Activated T-helper 1 cell treated with anti-CD3 and anti-CD28 coated beads, Interleukin-12 subunit alpha, Interleukin-12 subunit beta, Interleukin-2, Interleukin-4 antibody, amounts not matched to agents 30 ng/mL and 10 ng/mL and 1 ng/mL, durations not matched to agents 14 hours and 24 hours and 36 hours (primary cell): ENCODE data around the gene PSMD8. TPM values are rescaled to one million over a fixed set of nuclear protein-coding genes. Genes with fewer than 3 reads are reported as not detected.
"Not testable (repeated sequence)": the region's sequence is repeated elsewhere in the genome, so short reads cannot be mapped to it uniquely, and the experiment has no call there.

Source experiments
- DNase-seq: peaks from one replicate; pipeline ENCODE4 v3.0.0; 2021; ENCODE audit warnings: low spot score
- H3K27ac Mint-ChIP-seq: one replicate; pipeline ENCODE4 v1.8.0; 2021; ENCODE audit warnings: mild to moderate bottlenecking, mixed read lengths
- H3K27me3 Mint-ChIP-seq: one replicate; pipeline ENCODE4 v1.8.0; 2022; ENCODE audit warnings: mild to moderate bottlenecking, moderate library complexity, mixed read lengths; ENCODE audit not compliant: insufficient read depth
- H3K36me3 Mint-ChIP-seq: one replicate; pipeline ENCODE4 v1.8.0; 2021; ENCODE audit warnings: low read depth, mixed read lengths
- H3K4me1 Mint-ChIP-seq: one replicate; pipeline ENCODE4 v1.8.0; 2021; ENCODE audit warnings: low read depth, mixed read lengths
- H3K4me3 Mint-ChIP-seq: one replicate; pipeline ENCODE4 v1.8.0; 2021; ENCODE audit warnings: mild to moderate bottlenecking, moderate library complexity, mixed read lengths
- H3K9me3 Mint-ChIP-seq: one replicate; pipeline ENCODE4 v1.8.0; 2021; ENCODE audit warnings: mixed read lengths
- intact Hi-C: fragments of 100-400 bp; cut with micrococcal nuclease; formaldehyde crosslinking; loops from one replicate; pipeline ENCODE4 v1.15.1; 2024
- total RNA-seq: library from RNA; stranded (reverse); gene quantifications from 2 replicates; pipeline ENCODE4 v1.2.3, GENCODE V29; 2022

PSMD8 gene
- total RNA-seq, 1 donor from 2014 or later: 298 TPM

- intact Hi-C loops: no loop called here
- Mint-ChIP-seq H3K4me3 (no peak overlapping the region), H3K27me3 (no peaks in the 10 kb centered on the region), H3K4me1 (no peaks in the 10 kb centered on the region), H3K36me3 (peaks cover 4% of the 10 kb centered on the region), H3K27ac (no peak overlapping the region), H3K9me3 (no peaks in the 10 kb centered on the region)
- DNase-seq: no peak
These were observed 36.8 kb downstream of the PSMD8 start for GRCh38 chr19:38411041-38411712.

GRCh38 chr19:38411898-38412297, 37.5 kb downstream of the PSMD8 start:
- H3K4me3 Mint-ChIP-seq, H3K27ac Mint-ChIP-seq, H3K9me3 Mint-ChIP-seq, intact Hi-C loops, H3K27me3 Mint-ChIP-seq, DNase-seq, H3K4me1 Mint-ChIP-seq, H3K36me3 Mint-ChIP-seq: not testable (repeated sequence)

- no peak for DNase-seq
- H3K9me3 Mint-ChIP-seq: no peaks in the 10 kb centered on the region
- H3K4me3 Mint-ChIP-seq: no peak overlapping the region
- H3K4me1 Mint-ChIP-seq: peaks cover 10% of the 10 kb centered on the region
- intact Hi-C loops: no loop called here
- H3K27ac Mint-ChIP-seq: no peak overlapping the region
- no peaks in the 10 kb centered on the region for H3K36me3 Mint-ChIP-seq
- no peaks in the 10 kb centered on the region for H3K27me3 Mint-ChIP-seq
These were observed 38.1 kb downstream of the PSMD8 start for GRCh38 chr19:38412491-38412890.

- DNase-seq: no peak
- Mint-ChIP-seq H3K9me3 (no peaks in the 10 kb centered on the region), H3K4me3 (no peak overlapping the region), H3K27me3 (no peaks in the 10 kb centered on the region), H3K4me1 (peaks cover 15% of the 10 kb centered on the region), H3K27ac (no peak overlapping the region), H3K36me3 (no peaks in the 10 kb centered on the region)
- intact Hi-C loops: no loop called here
These were observed 38.6 kb downstream of the PSMD8 start for GRCh38 chr19:38412961-38413360.

GRCh38 chr19:38413416-38413815, 39.0 kb downstream of the PSMD8 start:
- Mint-ChIP-seq H3K27me3 (no peaks in the 10 kb centered on the region), H3K4me1 (peaks cover 18% of the 10 kb centered on the region), H3K27ac (no peak overlapping the region), H3K36me3 (no peaks in the 10 kb centered on the region), H3K9me3 (no peaks in the 10 kb centered on the region), H3K4me3 (no peak overlapping the region)
- intact Hi-C loops: no loop called here
- no peak for DNase-seq

GRCh38 chr19:38417146-38417543, 42.8 kb downstream of the PSMD8 start:
- Mint-ChIP-seq H3K27me3 (no peaks in the 10 kb centered on the region), H3K9me3 (no peaks in the 10 kb centered on the region), H3K4me3 (peak overlapping the region; percentile 84), H3K27ac (peak overlapping the region; percentile 80), H3K36me3 (no peaks in the 10 kb centered on the region), H3K4me1 (peaks cover 26% of the 10 kb centered on the region)
- DNase-seq: no peak
- intact Hi-C loops: loop anchor here (1.0 kb wide), 1 partner anchor 14 kb away; the partner anchor contains the start of gene FAM98C

GRCh38 chr19:38417544-38418506, 43.5 kb downstream of the PSMD8 start:
- Mint-ChIP-seq H3K4me3 (peak overlapping the region; percentile 84), H3K9me3 (no peaks in the 10 kb centered on the region)
- intact Hi-C loops: loop anchor here (1.0 kb wide), 1 partner anchor 15 kb away; the partner anchor contains the start of gene FAM98C

GRCh38 chr19:38420935-38421334, 46.6 kb downstream of the PSMD8 start:
- H3K27ac Mint-ChIP-seq: no peak overlapping the region
- intact Hi-C loops: no loop called here
- H3K36me3 Mint-ChIP-seq: no peaks in the 10 kb centered on the region
- peaks cover 30% of the 10 kb centered on the region for H3K4me1 Mint-ChIP-seq
- H3K9me3 Mint-ChIP-seq: no peaks in the 10 kb centered on the region
- DNase-seq: no peak
- H3K4me3 Mint-ChIP-seq: no peak overlapping the region
- no peaks in the 10 kb centered on the region for H3K27me3 Mint-ChIP-seq

More at GRCh38 chr19:38417544-38418506, 43.5 kb downstream of the PSMD8 start:
- H3K27me3 Mint-ChIP-seq: no peaks in the 10 kb centered on the region
- peak; percentile 68 for DNase-seq
- no peaks in the 10 kb centered on the region for H3K36me3 Mint-ChIP-seq
- H3K4me1 Mint-ChIP-seq: peaks cover 26% of the 10 kb centered on the region
- H3K27ac Mint-ChIP-seq: peak overlapping the region; percentile 80

- intact Hi-C loops: no loop called here
- Mint-ChIP-seq H3K27me3 (no peaks in the 10 kb centered on the region), H3K4me3 (no peak overlapping the region), H3K36me3 (no peaks in the 10 kb centered on the region), H3K9me3 (no peaks in the 10 kb centered on the region), H3K27ac (no peak overlapping the region), H3K4me1 (peaks cover 33% of the 10 kb centered on the region)
- DNase-seq: no peak
These were observed 47.5 kb downstream of the PSMD8 start for GRCh38 chr19:38421856-38422255.

- Mint-ChIP-seq H3K27me3 (no peaks in the 10 kb centered on the region), H3K36me3 (no peaks in the 10 kb centered on the region), H3K9me3 (no peaks in the 10 kb centered on the region), H3K4me3 (no peak overlapping the region), H3K4me1 (peaks cover 31% of the 10 kb centered on the region), H3K27ac (no peak overlapping the region)
- DNase-seq: no peak
- intact Hi-C loops: no loop called here
These were observed 48.1 kb downstream of the PSMD8 start for GRCh38 chr19:38422438-38422837.

GRCh38 chr19:38424272-38424671, 49.9 kb downstream of the PSMD8 start:
- H3K4me3 Mint-ChIP-seq: no peak overlapping the region
- H3K9me3 Mint-ChIP-seq: no peaks in the 10 kb centered on the region
- intact Hi-C loops: no loop called here

GRCh38 chr19:38425222-38425809, 50.9 kb downstream of the PSMD8 start:
- Mint-ChIP-seq H3K36me3 (no peaks in the 10 kb centered on the region), H3K27me3 (no peaks in the 10 kb centered on the region), H3K9me3 (no peaks in the 10 kb centered on the region), H3K27ac (peak overlapping the region; percentile 83), H3K4me3 (no peak overlapping the region), H3K4me1 (peaks cover 32% of the 10 kb centered on the region)
- intact Hi-C loops: loop anchor here (5.0 kb wide), 1 partner anchor 232 kb away; no protein-coding TSS in a partner anchor
- DNase-seq: no peak

More at GRCh38 chr19:38424272-38424671, 49.9 kb downstream of the PSMD8 start:
- no peak for DNase-seq
- no peak overlapping the region for H3K27ac Mint-ChIP-seq
- H3K36me3 Mint-ChIP-seq: no peaks in the 10 kb centered on the region
- no peaks in the 10 kb centered on the region for H3K27me3 Mint-ChIP-seq
- peaks cover 26% of the 10 kb centered on the region for H3K4me1 Mint-ChIP-seq
